GM13976 (cell line): ENCODE measurements around the gene LHX4.

Experiments
- DNase-seq: peaks from one replicate; pipeline ENCODE4 v3.0.0; 2012; ENCODE audit warnings: low spot score
- CTCF ChIP-seq: IDR thresholded peaks from 2 replicates; pipeline ENCODE4 v1.5.1; 2012; ENCODE audit warnings: borderline replicate concordance, mild to moderate bottlenecking; ENCODE audit not compliant: insufficient read depth; ENCODE audit errors: extremely low read depth, missing control alignments, control extremely low read depth
- in situ Hi-C: fragments of 300-500 bp; cut with MboI; formaldehyde crosslinking; loops from one replicate; pipeline ENCODE4 v1.12.0; 2022; ENCODE audit warnings: low sequenced_read_pairs, mixed read lengths, inconsistent platforms; ENCODE audit not compliant: unreplicated experiment

Gene LHX4

GRCh38 chr1:180259431-180260338 lies 29.6 kb downstream of the LHX4 start:
- DNase-seq, result no peak
- in situ Hi-C loops, result no loop called here
- no peak for TF ChIP-seq CTCF

GRCh38 chr1:180260541-180260940 lies 30.5 kb downstream of the LHX4 start:
- no peak for DNase-seq
- in situ Hi-C loops, result no loop called here
- no peak for TF ChIP-seq CTCF

- DNase-seq, result no peak
- in situ Hi-C loops, result no loop called here
- no peak for TF ChIP-seq CTCF
Measured at GRCh38 chr1:180261030-180261429, 31.0 kb downstream of the LHX4 start.

GRCh38 chr1:180261524-180262155 lies 31.6 kb downstream of the LHX4 start:
- in situ Hi-C loops, result no loop called here
- no peak for DNase-seq
- no peak for TF ChIP-seq CTCF

GRCh38 chr1:180262628-180263488 lies 32.8 kb downstream of the LHX4 start:
- no peak for DNase-seq
- in situ Hi-C loops, result no loop called here
- no peak for TF ChIP-seq CTCF

GRCh38 chr1:180264595-180264994 lies 34.5 kb downstream of the LHX4 start:
- TF ChIP-seq CTCF, result no peak
- in situ Hi-C loops, result no loop called here
- no peak for DNase-seq
